Inferior parietal cortex (tissue), 1 donor: ENCODE data around the gene TRUB2.
"Not testable (repeated sequence)": the region's sequence is repeated elsewhere in the genome, so short reads cannot be mapped to it uniquely, and the experiment has no call there.

Experiments used
- DNase-seq: peaks from one replicate; pipeline ENCODE4 v3.0.0-alpha.2; 2016; ENCODE audit errors: extremely low spot score

The TRUB2 gene

GRCh38 chr9:128340691-128341434 is 18.6 kb upstream of the TRUB2 start:
- no peak for DNase-seq

- peak; percentile 72 for DNase-seq
Observed at GRCh38 chr9:128339761-128340690, 17.8 kb upstream of the TRUB2 start, which contains the start of gene SLC27A4. Gene SLC27A4, plus strand, starts transcription at chr9:128340527. Its CDS starts 2,606 bp downstream, at chr9:128343133.

- DNase-seq = not testable (repeated sequence)
Observed at GRCh38 chr9:128338852-128339614, 16.8 kb upstream of the TRUB2 start.

- no peak for DNase-seq
Observed at GRCh38 chr9:128337936-128338335, 15.7 kb upstream of the TRUB2 start.

GRCh38 chr9:128335914-128336313 is 13.7 kb upstream of the TRUB2 start:
- no peak for DNase-seq

GRCh38 chr9:128335161-128335560 is 12.9 kb upstream of the TRUB2 start:
- DNase-seq = no peak

- no peak for DNase-seq
Observed at GRCh38 chr9:128333451-128333869, 11.2 kb upstream of the TRUB2 start.

- DNase-seq = no peak
Observed at GRCh38 chr9:128325629-128326028, 3.4 kb upstream of the TRUB2 start.

- DNase-seq = no peak
Observed at GRCh38 chr9:128324401-128324800, 2.2 kb upstream of the TRUB2 start.

- DNase-seq = no peak
Observed at GRCh38 chr9:128323791-128324190, 1.5 kb upstream of the TRUB2 start.

- DNase-seq = no peak
Observed at GRCh38 chr9:128323212-128323730, 1.0 kb upstream of the TRUB2 start.

- DNase-seq = no peak
Observed at GRCh38 chr9:128321879-128322403, 306 bp downstream of the TRUB2 start.

GRCh38 chr9:128321343-128321742 is 904 bp downstream of the TRUB2 start:
- no peak for DNase-seq

- DNase-seq = no peak
Observed at GRCh38 chr9:128317629-128318028, 4.6 kb downstream of the TRUB2 start.

- peak; percentile 84 for DNase-seq
Observed at GRCh38 chr9:128316421-128316820, 5.8 kb downstream of the TRUB2 start.

- no peak for DNase-seq
Observed at GRCh38 chr9:128314697-128315096, 7.5 kb downstream of the TRUB2 start.

GRCh38 chr9:128310461-128310860 is 11.8 kb downstream of the TRUB2 start:
- no peak for DNase-seq

- DNase-seq = no peak
Observed at GRCh38 chr9:128309551-128309950, 12.7 kb downstream of the TRUB2 start.

GRCh38 chr9:128304971-128305288 is 17.3 kb downstream of the TRUB2 start:
- DNase-seq = no peak

- DNase-seq = no peak
Observed at GRCh38 chr9:128304136-128304970, 17.9 kb downstream of the TRUB2 start.
